ENCODE data around the gene FANCE.

- TF ChIP-seq, protein P1, sequence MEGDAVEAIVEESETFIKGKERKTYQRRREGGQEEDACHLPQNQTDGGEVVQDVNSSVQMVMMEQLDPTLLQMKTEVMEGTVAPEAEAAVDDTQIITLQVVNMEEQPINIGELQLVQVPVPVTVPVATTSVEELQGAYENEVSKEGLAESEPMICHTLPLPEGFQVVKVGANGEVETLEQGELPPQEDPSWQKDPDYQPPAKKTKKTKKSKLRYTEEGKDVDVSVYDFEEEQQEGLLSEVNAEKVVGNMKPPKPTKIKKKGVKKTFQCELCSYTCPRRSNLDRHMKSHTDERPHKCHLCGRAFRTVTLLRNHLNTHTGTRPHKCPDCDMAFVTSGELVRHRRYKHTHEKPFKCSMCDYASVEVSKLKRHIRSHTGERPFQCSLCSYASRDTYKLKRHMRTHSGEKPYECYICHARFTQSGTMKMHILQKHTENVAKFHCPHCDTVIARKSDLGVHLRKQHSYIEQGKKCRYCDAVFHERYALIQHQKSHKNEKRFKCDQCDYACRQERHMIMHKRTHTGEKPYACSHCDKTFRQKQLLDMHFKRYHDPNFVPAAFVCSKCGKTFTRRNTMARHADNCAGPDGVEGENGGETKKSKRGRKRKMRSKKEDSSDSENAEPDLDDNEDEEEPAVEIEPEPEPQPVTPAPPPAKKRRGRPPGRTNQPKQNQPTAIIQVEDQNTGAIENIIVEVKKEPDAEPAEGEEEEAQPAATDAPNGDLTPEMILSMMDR (IDR thresholded peaks at IDR 0.05), result no peak
- no peak for TF ChIP-seq EZH2 (IDR thresholded peaks at IDR 0.05; ENCODE audit: borderline replicate concordance, insufficient read depth, low read depth, low read length, poor library complexity, severe bottlenecking)
Measured at GRCh38 chr6:35484921-35485392, 32.8 kb downstream of the FANCE start.

Data from B cell (primary cell).